K562 (cell line): ENCODE results near the gene KIFC3. TPM values are rescaled to one million over a fixed set of nuclear protein-coding genes. Genes with fewer than 3 reads are reported as not detected.
A peak's percentile ranks its signal among the peaks of the same experiment; 100 is the strongest.

ENCODE experiments used
- BRCA1 ChIP-seq, 2 experiments: fragments of 450-650 bp in 1 of 2; sonication (generic) in 1 of 2; formaldehyde crosslinking in 1 of 2; IDR thresholded peaks; 2 replicates each; pipeline versions ENCODE4 v1.5.0 to v1.6.1; 2017 to 2020; ENCODE audit warnings: mild to moderate bottlenecking in 1 of 2, missing genetic modification reagents in 1 of 2
- CBX5 ChIP-seq: IDR thresholded peaks from 2 replicates; pipeline ENCODE4 v1.6.1; 2014; ENCODE audit warnings: low read depth, borderline replicate concordance
- CEBPG ChIP-seq, 3 experiments: fragments of 200-800 bp in 1 of 3; sonication (Bioruptor generic) in 1 of 3; sonication (generic) in 1 of 3; formaldehyde crosslinking in 1 of 3; IDR thresholded peaks in 2 of 3; conservative IDR thresholded peaks in 1 of 3; 2 replicates each; pipeline versions ENCODE4 v1.6.1 to v1.8.0; 2016 to 2022; ENCODE audit warnings: missing compliant biosample characterization in 2 of 3, missing genetic modification characterization in 2 of 3, mild to moderate bottlenecking in 1 of 3, missing genetic modification reagents in 1 of 3
- CREB1 ChIP-seq, 2 experiments: sonication (generic) in 1 of 2; formaldehyde crosslinking in 1 of 2; IDR thresholded peaks; 2 replicates each; pipeline versions ENCODE4 v1.6.1 to v1.8.0; 2012 to 2022; ENCODE audit warnings: inconsistent platforms in 1 of 2, mild to moderate bottlenecking in 1 of 2, missing genetic modification reagents in 1 of 2, moderate library complexity in 1 of 2
- FIP1L1 ChIP-seq: fragments of 200-400 bp; formaldehyde crosslinking; IDR thresholded peaks from 2 replicates; pipeline ENCODE4 v1.6.1; 2018; ENCODE audit warnings: mild to moderate bottlenecking, low read depth, low read length; ENCODE audit not compliant: poor library complexity, severe bottlenecking
- FOXJ2 ChIP-seq: fragments of 200-800 bp; sonication (Bioruptor generic); IDR thresholded peaks from 2 replicates; pipeline ENCODE4 v1.6.1; 2016; ENCODE audit warnings: missing genetic modification characterization, missing compliant biosample characterization
- PHF8 ChIP-seq: fragments of 200-600 bp; sonication (generic); IDR thresholded peaks from 2 replicates; pipeline ENCODE4 v1.6.1; 2012; ENCODE audit warnings: mixed run types, mild to moderate bottlenecking, inconsistent platforms, low read length, moderate library complexity, borderline replicate concordance
- POLR2G ChIP-seq: fragments of 200-400 bp; formaldehyde crosslinking; IDR thresholded peaks from 2 replicates; pipeline ENCODE4 v1.6.1; 2017; ENCODE audit warnings: low read depth, mild to moderate bottlenecking, antibody characterized with exemption, low read length, moderate library complexity
- SOX6 ChIP-seq: fragments of 450-650 bp; IDR thresholded peaks from 2 replicates; pipeline ENCODE4 v1.6.1; 2014; ENCODE audit warnings: mild to moderate bottlenecking
- ZBTB1 ChIP-seq: sonication (generic); formaldehyde crosslinking; IDR thresholded peaks from 2 replicates; pipeline ENCODE4 v1.8.1; 2023; ENCODE audit warnings: missing genetic modification reagents, low read depth, mild to moderate bottlenecking, borderline replicate concordance
- ZNF282 ChIP-seq: sonication (generic); formaldehyde crosslinking; IDR thresholded peaks from 2 replicates; pipeline ENCODE4 v1.8.1; 2023; ENCODE audit warnings: missing genetic modification reagents
- ZNF583 ChIP-seq: fragments of 250-450 bp; sonication (Bioruptor Pico); IDR thresholded peaks from 2 replicates; pipeline ENCODE4 v1.4.0; 2020
- polyA plus RNA-seq, 8 experiments: library from polyadenylated mRNA; depleted of rRNA in 4 of 8; stranded (reverse) in 5 of 8; unstranded in 3 of 8; fragments of >200 nt; fragmentation: Nextera tagmentation in 2 of 8; fragmentation: Illumina TruSeq in 1 of 8; extraction: Ambion mirVana in 2 of 8; extraction: Trizol in 1 of 8; gene quantifications; 2 replicates each; pipeline versions ENCODE4 v1.2.1 to v1.2.3, GENCODE V29; 2011 to 2014; ENCODE audit warnings: inconsistent platforms in 1 of 8, missing spikeins in 1 of 8
- total RNA-seq, 7 experiments: library from RNA; depleted of rRNA in 6 of 7; stranded (reverse); fragments of >200 nt in 6 of 7; fragmentation: Illumina TruSeq in 2 of 7; extraction: Trizol in 2 of 7; gene quantifications; 2 replicates each; pipeline versions ENCODE4 v1.2.1 to v1.2.3, GENCODE V29; 2011 to 2021; ENCODE audit warnings: low replicate concordance in 1 of 7
- TF ChIP-seq, protein P1 (sequence below), 2 experiments: fragments of 250-450 bp in 1 of 2; fragments of 450-650 bp in 1 of 2; sonication (Bioruptor Pico) in 1 of 2; IDR thresholded peaks; 2 replicates each; pipeline versions ENCODE4 v1.6.1 to v1.8.0; 2016 to 2021; ENCODE audit warnings: mild to moderate bottlenecking in 2 of 2, moderate library complexity in 2 of 2, missing compliant biosample characterization in 1 of 2, missing genetic modification characterization in 1 of 2
- TF ChIP-seq, protein P2 (sequence below): fragments of 450-650 bp; IDR thresholded peaks from 2 replicates; pipeline ENCODE4 v1.6.1; 2014; ENCODE audit warnings: low read depth, mild to moderate bottlenecking, moderate library complexity, borderline replicate concordance
- TF ChIP-seq, protein P3 (sequence below): fragments of 450-650 bp; IDR thresholded peaks from 2 replicates; pipeline ENCODE4 v1.7.1; 2018; ENCODE audit warnings: mild to moderate bottlenecking, low read depth; ENCODE audit not compliant: partially characterized antibody
- TF ChIP-seq, protein P4 (sequence below): IDR thresholded peaks from 2 replicates; pipeline ENCODE4 v1.6.1; 2016; ENCODE audit warnings: missing genetic modification characterization, missing compliant biosample characterization
- TF ChIP-seq, protein P5 (sequence below): sonication (generic); formaldehyde crosslinking; IDR thresholded peaks from 2 replicates; pipeline ENCODE4 v1.9.0; 2022; ENCODE audit warnings: mild to moderate bottlenecking, missing genetic modification reagents

The KIFC3 gene
- total and polyA plus RNA-seq, 9 of the 15 experiments (the other 6 are each of a cell fraction or from before 2014, with no cell fraction given): 0.23 to 105 (median 26.2) TPM

DNA sequence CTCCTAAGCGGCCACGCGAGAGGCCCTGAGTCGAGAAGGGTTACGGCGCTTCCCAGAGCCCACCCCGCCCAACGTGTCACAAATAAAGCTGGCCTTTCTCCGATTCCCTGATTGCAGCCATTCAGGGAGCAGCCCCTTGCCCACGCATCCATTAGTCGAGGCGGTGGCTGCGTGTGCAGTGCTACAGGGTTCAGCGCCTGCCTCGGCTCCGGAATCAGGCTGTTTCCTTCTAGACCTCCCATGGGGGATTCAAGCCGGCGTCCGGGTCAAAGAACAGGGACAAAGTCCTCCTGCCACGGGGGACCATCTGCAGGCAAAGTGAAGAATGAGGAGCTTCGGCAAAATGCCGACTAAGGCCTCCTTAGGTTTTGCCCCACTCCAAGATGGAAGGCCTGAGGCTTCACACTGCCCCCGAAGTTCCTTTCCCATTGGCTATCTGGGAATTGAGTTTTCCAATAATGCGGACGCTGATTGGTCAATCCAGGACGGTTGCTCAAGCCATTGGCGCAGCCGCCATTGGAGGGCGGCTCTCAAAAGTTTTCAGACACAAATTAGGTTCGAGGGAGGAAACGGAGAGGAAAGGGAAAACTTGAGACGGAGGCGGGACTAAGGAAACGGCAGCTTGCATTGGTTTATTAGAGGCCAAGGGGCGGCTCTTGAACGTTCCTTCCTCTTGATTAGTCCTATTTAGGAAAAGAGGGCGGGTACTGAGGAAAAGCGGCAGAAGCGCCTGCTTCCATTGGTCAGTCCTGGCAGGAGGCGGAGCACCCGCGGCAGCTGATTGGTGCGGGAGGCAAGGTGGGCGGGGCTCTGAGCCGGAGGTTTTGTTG is 67.2 kb downstream of the KIFC3 start (continued):
- TF ChIP-seq ZNF583 (CRISPR knock-in tag) (no peak), CBX5 (no peak), CEBPG (CRISPR knock-in tag; IDR thresholded peaks at IDR 0.05) (peak; percentile 35; the same call in 1 of the 2 replicates), CEBPG (tag; conservative IDR thresholded peaks at IDR 0.05 in 1 of 2, IDR thresholded peaks at IDR 0.05 in 1 of 2) (peak; percentile 60 to 90), POLR2G (peak; percentile 74), CREB1 (IDR thresholded peaks at IDR 0.05) (peak; percentile 12), CREB1 (CRISPR knock-in tag; IDR thresholded peaks at IDR 0.05) (no peak), SOX6 (no peak), ZNF282 (CRISPR knock-in tag) (no peak), FOXJ2 (tag) (peak; percentile 74; the same call in 1 of the 2 replicates), BRCA1 (IDR thresholded peaks at IDR 0.05) (no peak), BRCA1 (CRISPR knock-in tag; IDR thresholded peaks at IDR 0.05) (no peak), ZBTB1 (CRISPR knock-in tag) (peak; percentile 33; the same call in 1 of the 2 replicates), PHF8 (peak; percentile 82), FIP1L1 (peak; percentile 29)
- TF ChIP-seq, protein P1, sequence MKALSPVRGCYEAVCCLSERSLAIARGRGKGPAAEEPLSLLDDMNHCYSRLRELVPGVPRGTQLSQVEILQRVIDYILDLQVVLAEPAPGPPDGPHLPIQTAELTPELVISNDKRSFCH (CRISPR knock-in tag; IDR thresholded peaks at IDR 0.05): no peak
- TF ChIP-seq, protein P1 (tag; IDR thresholded peaks at IDR 0.05): no peak
- TF ChIP-seq, protein P2, sequence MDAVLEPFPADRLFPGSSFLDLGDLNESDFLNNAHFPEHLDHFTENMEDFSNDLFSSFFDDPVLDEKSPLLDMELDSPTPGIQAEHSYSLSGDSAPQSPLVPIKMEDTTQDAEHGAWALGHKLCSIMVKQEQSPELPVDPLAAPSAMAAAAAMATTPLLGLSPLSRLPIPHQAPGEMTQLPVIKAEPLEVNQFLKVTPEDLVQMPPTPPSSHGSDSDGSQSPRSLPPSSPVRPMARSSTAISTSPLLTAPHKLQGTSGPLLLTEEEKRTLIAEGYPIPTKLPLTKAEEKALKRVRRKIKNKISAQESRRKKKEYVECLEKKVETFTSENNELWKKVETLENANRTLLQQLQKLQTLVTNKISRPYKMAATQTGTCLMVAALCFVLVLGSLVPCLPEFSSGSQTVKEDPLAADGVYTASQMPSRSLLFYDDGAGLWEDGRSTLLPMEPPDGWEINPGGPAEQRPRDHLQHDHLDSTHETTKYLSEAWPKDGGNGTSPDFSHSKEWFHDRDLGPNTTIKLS: no peak
- TF ChIP-seq, protein P3, sequence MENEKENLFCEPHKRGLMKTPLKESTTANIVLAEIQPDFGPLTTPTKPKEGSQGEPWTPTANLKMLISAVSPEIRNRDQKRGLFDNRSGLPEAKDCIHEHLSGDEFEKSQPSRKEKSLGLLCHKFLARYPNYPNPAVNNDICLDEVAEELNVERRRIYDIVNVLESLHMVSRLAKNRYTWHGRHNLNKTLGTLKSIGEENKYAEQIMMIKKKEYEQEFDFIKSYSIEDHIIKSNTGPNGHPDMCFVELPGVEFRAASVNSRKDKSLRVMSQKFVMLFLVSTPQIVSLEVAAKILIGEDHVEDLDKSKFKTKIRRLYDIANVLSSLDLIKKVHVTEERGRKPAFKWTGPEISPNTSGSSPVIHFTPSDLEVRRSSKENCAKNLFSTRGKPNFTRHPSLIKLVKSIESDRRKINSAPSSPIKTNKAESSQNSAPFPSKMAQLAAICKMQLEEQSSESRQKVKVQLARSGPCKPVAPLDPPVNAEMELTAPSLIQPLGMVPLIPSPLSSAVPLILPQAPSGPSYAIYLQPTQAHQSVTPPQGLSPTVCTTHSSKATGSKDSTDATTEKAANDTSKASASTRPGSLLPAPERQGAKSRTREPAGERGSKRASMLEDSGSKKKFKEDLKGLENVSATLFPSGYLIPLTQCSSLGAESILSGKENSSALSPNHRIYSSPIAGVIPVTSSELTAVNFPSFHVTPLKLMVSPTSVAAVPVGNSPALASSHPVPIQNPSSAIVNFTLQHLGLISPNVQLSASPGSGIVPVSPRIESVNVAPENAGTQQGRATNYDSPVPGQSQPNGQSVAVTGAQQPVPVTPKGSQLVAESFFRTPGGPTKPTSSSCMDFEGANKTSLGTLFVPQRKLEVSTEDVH: peak; percentile 73
- TF ChIP-seq, protein P4, sequence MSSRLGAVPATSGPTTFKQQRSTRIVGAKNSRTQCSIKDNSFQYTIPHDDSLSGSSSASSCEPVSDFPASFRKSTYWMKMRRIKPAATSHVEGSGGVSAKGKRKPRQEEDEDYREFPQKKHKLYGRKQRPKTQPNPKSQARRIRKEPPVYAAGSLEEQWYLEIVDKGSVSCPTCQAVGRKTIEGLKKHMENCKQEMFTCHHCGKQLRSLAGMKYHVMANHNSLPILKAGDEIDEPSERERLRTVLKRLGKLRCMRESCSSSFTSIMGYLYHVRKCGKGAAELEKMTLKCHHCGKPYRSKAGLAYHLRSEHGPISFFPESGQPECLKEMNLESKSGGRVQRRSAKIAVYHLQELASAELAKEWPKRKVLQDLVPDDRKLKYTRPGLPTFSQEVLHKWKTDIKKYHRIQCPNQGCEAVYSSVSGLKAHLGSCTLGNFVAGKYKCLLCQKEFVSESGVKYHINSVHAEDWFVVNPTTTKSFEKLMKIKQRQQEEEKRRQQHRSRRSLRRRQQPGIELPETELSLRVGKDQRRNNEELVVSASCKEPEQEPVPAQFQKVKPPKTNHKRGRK: no peak
- TF ChIP-seq, protein P5, sequence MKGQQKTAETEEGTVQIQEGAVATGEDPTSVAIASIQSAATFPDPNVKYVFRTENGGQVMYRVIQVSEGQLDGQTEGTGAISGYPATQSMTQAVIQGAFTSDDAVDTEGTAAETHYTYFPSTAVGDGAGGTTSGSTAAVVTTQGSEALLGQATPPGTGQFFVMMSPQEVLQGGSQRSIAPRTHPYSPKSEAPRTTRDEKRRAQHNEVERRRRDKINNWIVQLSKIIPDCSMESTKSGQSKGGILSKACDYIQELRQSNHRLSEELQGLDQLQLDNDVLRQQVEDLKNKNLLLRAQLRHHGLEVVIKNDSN (CRISPR knock-in tag): no peak
